Smooth muscle cell (in vitro differentiated cells): ENCODE data around the gene HHAT. TPM values are rescaled to one million over a fixed set of nuclear protein-coding genes. Genes with fewer than 3 reads are reported as not detected.
"Not testable (repeated sequence)": the region's sequence is repeated elsewhere in the genome, so short reads cannot be mapped to it uniquely, and the experiment has no call there.

Experiments
- DNase-seq: peaks from one replicate; lab custom pipeline; 2025; ENCODE audit not compliant: unreplicated experiment; lab: John Stamatoyannopoulos, UW
- H2AFZ ChIP-seq: fragments of 200-600 bp; sonication (generic); 2 replicates; pipeline ENCODE4 v1.6.0; 2016; ENCODE audit warnings: antibody characterized with exemption, low read depth, mild to moderate bottlenecking
- H3F3A ChIP-seq: fragments of 200-600 bp; sonication (generic); 2 replicates; pipeline ENCODE4 v1.6.0; 2017; ENCODE audit warnings: antibody characterized with exemption, low read depth
- H3K27ac ChIP-seq: fragments of 200-600 bp; sonication (generic); 2 replicates; pipeline ENCODE4 v1.5.1; 2016; ENCODE audit warnings: low read depth, mild to moderate bottlenecking
- H3K27me3 ChIP-seq: fragments of 200-600 bp; sonication (generic); 2 replicates; pipeline ENCODE4 v1.6.1; 2016; ENCODE audit warnings: low read depth, mild to moderate bottlenecking
- H3K36me3 ChIP-seq: fragments of 200-600 bp; sonication (generic); 2 replicates; pipeline ENCODE4 v1.5.1; 2016; ENCODE audit warnings: low read depth
- H3K4me1 ChIP-seq: fragments of 200-600 bp; sonication (generic); 2 replicates; pipeline ENCODE4 v1.5.1; 2016; ENCODE audit warnings: low read depth
- H3K4me2 ChIP-seq: fragments of 200-600 bp; sonication (generic); 2 replicates; pipeline ENCODE4 v1.6.0; 2016; ENCODE audit warnings: mild to moderate bottlenecking
- H3K4me3 ChIP-seq: fragments of 200-600 bp; sonication (generic); 2 replicates; pipeline ENCODE4 v1.5.1; 2016; ENCODE audit warnings: mild to moderate bottlenecking
- H3K79me2 ChIP-seq: fragments of 200-600 bp; sonication (generic); 2 replicates; pipeline ENCODE4 v1.6.0; 2016; ENCODE audit warnings: low read depth, mild to moderate bottlenecking
- H3K9ac ChIP-seq: fragments of 200-600 bp; sonication (generic); 2 replicates; pipeline ENCODE4 v1.6.0; 2016; ENCODE audit warnings: low read depth
- H3K9me3 ChIP-seq: fragments of 200-600 bp; sonication (generic); replicated peaks from 2 replicates; pipeline ENCODE4 v1.5.1; 2016; ENCODE audit warnings: low read depth
- H4K20me1 ChIP-seq: fragments of 200-600 bp; sonication (generic); 2 replicates; pipeline ENCODE4 v1.6.0; 2016; ENCODE audit warnings: low read depth
- WGBS: methylation state at CpG from one replicate; pipeline ENCODE4 v1.1.7; 2016; ENCODE audit warnings: low lambda C conversion rate; 5-methylcytosine and 5-hydroxymethylcytosine counted together
- polyA plus RNA-seq: library from polyadenylated mRNA; unstranded; fragments of >200 nt; fragmentation: Nextera tagmentation; extraction: Ambion mirVana; gene quantifications from 2 replicates; pipeline ENCODE4 v1.2.1, GENCODE V29; 2016
- total RNA-seq: library from RNA; depleted of rRNA; stranded (reverse); fragments of >200 nt; gene quantifications from 2 replicates; pipeline ENCODE4 v1.2.3, GENCODE V29; 2014
- TF ChIP-seq, protein P1 (sequence below): fragments of 200-600 bp; sonication (generic); IDR thresholded peaks from 2 replicates; pipeline ENCODE4 v1.5.1; 2017; ENCODE audit warnings: borderline replicate concordance, mild to moderate bottlenecking, antibody characterized with exemption; ENCODE audit not compliant: insufficient read depth, poor library complexity, severe bottlenecking

The HHAT gene
- total and polyA plus RNA-seq, 2 experiments from 2014 or later: 4.6 to 9.8 TPM

GRCh38 chr1:210653771-210654170 is 325.1 kb downstream of the HHAT start:
- H3K27ac ChIP-seq: no peak overlapping the region
- no peaks in the 10 kb centered on the region for H3K36me3 ChIP-seq
- TF ChIP-seq, protein P1, sequence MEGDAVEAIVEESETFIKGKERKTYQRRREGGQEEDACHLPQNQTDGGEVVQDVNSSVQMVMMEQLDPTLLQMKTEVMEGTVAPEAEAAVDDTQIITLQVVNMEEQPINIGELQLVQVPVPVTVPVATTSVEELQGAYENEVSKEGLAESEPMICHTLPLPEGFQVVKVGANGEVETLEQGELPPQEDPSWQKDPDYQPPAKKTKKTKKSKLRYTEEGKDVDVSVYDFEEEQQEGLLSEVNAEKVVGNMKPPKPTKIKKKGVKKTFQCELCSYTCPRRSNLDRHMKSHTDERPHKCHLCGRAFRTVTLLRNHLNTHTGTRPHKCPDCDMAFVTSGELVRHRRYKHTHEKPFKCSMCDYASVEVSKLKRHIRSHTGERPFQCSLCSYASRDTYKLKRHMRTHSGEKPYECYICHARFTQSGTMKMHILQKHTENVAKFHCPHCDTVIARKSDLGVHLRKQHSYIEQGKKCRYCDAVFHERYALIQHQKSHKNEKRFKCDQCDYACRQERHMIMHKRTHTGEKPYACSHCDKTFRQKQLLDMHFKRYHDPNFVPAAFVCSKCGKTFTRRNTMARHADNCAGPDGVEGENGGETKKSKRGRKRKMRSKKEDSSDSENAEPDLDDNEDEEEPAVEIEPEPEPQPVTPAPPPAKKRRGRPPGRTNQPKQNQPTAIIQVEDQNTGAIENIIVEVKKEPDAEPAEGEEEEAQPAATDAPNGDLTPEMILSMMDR: no peak
- H3K4me3 ChIP-seq: no peak overlapping the region
- peaks cover 81% of the 10 kb centered on the region for H3K27me3 ChIP-seq
- H3F3A ChIP-seq: no peaks in the 10 kb centered on the region
- no peak overlapping the region for H3K4me2 ChIP-seq
- H3K9me3 ChIP-seq: no peaks in the 10 kb centered on the region
- no peak for DNase-seq
- no peaks in the 10 kb centered on the region for H3K79me2 ChIP-seq
- H2AFZ ChIP-seq: no peak overlapping the region
- H4K20me1 ChIP-seq: no peaks in the 10 kb centered on the region
- 53% methylated on average over 6 of the region's 6 CpGs for WGBS
- no peaks in the 10 kb centered on the region for H3K4me1 ChIP-seq
- H3K9ac ChIP-seq: no peak overlapping the region

DNA sequence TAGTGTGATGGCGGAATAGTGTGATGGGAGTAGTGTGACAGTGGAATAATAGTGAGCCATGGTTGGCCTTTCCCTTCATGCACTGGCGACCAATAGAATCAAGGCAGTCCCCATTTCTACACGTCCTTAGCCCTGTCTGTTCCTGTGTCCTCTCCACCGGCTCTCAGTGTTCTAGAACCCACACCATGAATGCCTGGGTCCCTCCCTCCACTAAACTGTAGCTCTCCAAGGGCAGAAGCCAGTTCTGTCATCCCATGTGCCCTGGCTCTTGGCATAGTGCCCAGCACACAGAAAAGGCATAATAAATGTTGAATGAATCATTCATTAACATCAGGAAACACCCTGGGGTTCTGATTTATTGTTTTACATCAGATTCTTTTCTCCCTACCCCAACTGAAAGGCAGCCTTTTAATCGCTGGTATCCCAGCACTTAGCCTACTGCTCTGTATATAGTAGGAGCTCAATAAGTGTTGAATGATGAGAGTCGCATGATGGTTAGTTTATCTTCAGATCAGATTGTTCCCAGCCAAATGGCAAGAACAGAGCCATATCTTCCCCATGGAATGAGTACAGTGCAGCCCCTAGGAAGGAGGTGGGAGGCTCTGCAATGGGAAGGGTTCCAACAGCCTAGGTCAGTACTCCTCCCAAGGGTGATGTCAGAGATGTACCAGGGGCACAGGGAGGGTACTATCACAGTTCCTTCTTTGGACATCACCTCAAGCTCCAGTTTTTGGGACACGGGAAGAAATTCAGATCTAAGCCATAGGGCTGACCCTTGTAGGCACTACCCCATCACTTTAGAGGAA is 325.7 kb downstream of the HHAT start:
- DNase-seq: no peak
- Histone ChIP-seq H3K36me3 (no peaks in the 10 kb centered on the region), H4K20me1 (no peaks in the 10 kb centered on the region), H3K9me3 (no peaks in the 10 kb centered on the region), H3K27me3 (peaks cover 79% of the 10 kb centered on the region), H3K4me3 (no peak overlapping the region), H3K9ac (no peak overlapping the region), H3K4me1 (no peaks in the 10 kb centered on the region), H3K79me2 (no peaks in the 10 kb centered on the region), H3K27ac (no peak overlapping the region), H2AFZ (no peak overlapping the region), H3K4me2 (no peak overlapping the region), H3F3A (no peaks in the 10 kb centered on the region)
- 82% methylated on average over 6 of the region's 7 CpGs for WGBS
- TF ChIP-seq, protein P1: no peak

DNA sequence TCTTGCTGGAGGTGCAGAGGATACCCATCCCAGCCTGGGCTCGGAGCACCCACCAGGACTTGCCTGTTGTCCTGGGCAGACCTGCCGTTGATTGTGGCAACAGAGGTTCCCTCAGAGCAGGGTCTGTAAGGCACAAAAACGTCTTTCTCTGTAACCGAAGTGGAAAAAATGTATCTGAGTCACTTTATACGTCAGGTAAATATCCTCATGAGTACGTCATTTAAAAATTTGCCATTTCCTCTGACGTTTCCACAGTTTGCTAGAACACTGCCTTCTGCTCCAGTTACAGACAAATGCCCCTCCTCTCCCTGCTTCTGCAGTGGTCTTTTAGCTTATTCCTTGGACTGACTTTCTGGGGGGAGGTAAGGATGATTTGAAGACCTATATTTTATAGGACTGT is 326.8 kb downstream of the HHAT start:
- H3K79me2 ChIP-seq: no peaks in the 10 kb centered on the region
- H3K4me1 ChIP-seq: no peaks in the 10 kb centered on the region
- no peak for DNase-seq
- H4K20me1 ChIP-seq: no peaks in the 10 kb centered on the region
- H3K4me2 ChIP-seq: no peak overlapping the region
- H3K9ac ChIP-seq: no peak overlapping the region
- 80% methylated on average over 7 of the region's 7 CpGs for WGBS
- no peaks in the 10 kb centered on the region for H3F3A ChIP-seq
- H3K27me3 ChIP-seq: peaks cover 80% of the 10 kb centered on the region
- H2AFZ ChIP-seq: no peak overlapping the region
- H3K4me3 ChIP-seq: no peak overlapping the region
- TF ChIP-seq, protein P1: no peak
- no peak overlapping the region for H3K27ac ChIP-seq
- H3K36me3 ChIP-seq: no peaks in the 10 kb centered on the region
- H3K9me3 ChIP-seq: no peaks in the 10 kb centered on the region

- no peak overlapping the region for H3K4me3 ChIP-seq
- no peaks in the 10 kb centered on the region for H4K20me1 ChIP-seq
- no peak overlapping the region for H2AFZ ChIP-seq
- WGBS: 76% methylated on average over 6 of the region's 6 CpGs
- no peaks in the 10 kb centered on the region for H3K4me1 ChIP-seq
- no peaks in the 10 kb centered on the region for H3K9me3 ChIP-seq
- no peaks in the 10 kb centered on the region for H3F3A ChIP-seq
- no peaks in the 10 kb centered on the region for H3K36me3 ChIP-seq
- no peaks in the 10 kb centered on the region for H3K79me2 ChIP-seq
- peaks cover 73% of the 10 kb centered on the region for H3K27me3 ChIP-seq
- no peak overlapping the region for H3K9ac ChIP-seq
- DNase-seq: no peak
- TF ChIP-seq, protein P1: no peak
- H3K4me2 ChIP-seq: no peak overlapping the region
- no peak overlapping the region for H3K27ac ChIP-seq
Observed at GRCh38 chr1:210657806-210658205, 329.1 kb downstream of the HHAT start.

DNA sequence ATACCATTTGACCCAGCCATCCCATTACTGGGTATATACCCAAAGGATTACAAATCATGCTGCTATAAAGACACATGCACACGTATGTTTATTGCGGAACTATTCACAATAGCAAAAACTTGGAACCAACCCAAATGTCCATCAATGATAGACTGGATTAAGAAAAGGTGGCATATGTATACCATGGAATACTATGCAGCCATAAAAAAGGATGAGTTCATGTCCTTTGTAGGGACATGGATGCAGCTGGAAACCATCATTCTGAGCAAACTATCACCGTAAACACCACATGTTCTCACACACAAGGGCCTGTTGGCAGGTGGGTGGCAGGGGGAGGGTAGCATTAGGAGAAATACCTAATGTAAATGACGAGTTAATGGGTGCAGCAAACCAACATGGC is 332.8 kb downstream of the HHAT start:
- not testable (repeated sequence) for H3K36me3 ChIP-seq, H4K20me1 ChIP-seq, H3K4me2 ChIP-seq, H3K27ac ChIP-seq, H3F3A ChIP-seq, H2AFZ ChIP-seq, H3K9me3 ChIP-seq, H3K4me1 ChIP-seq, H3K79me2 ChIP-seq, H3K9ac ChIP-seq, H3K4me3 ChIP-seq, DNase-seq
- peaks cover 71% of the 10 kb centered on the region for H3K27me3 ChIP-seq
- 94% methylated on average over 4 of the region's 4 CpGs for WGBS
